ENCODE data around the gene GABRR1.
"Not testable (repeated sequence)": the region's sequence is repeated elsewhere in the genome, so short reads cannot be mapped to it uniquely, and the experiment has no call there.

Gene GABRR1

GRCh38 chr6:89217299-89217910, at the start of gene GABRR1:
Gene GABRR1, minus strand, starts transcription at chr6:89217358. Its CDS starts 36 bp downstream, at chr6:89217322.
- DNase-seq = no peak

GRCh38 chr6:89264296-89264695, 47.1 kb upstream of the GABRR1 start:
- no peak for DNase-seq

- DNase-seq = no peak
Observed at GRCh38 chr6:89260832-89261231, 43.7 kb upstream of the GABRR1 start.

GRCh38 chr6:89260310-89260709, 43.2 kb upstream of the GABRR1 start:
- DNase-seq = no peak

- no peak for DNase-seq
Observed at GRCh38 chr6:89258912-89259311, 41.8 kb upstream of the GABRR1 start.

- no peak for DNase-seq
Observed at GRCh38 chr6:89257781-89258180, 40.6 kb upstream of the GABRR1 start.

GRCh38 chr6:89257346-89257745, 40.2 kb upstream of the GABRR1 start:
- DNase-seq = no peak

- no peak for DNase-seq
Observed at GRCh38 chr6:89255417-89255816, 38.3 kb upstream of the GABRR1 start.

GRCh38 chr6:89254569-89254968, 37.4 kb upstream of the GABRR1 start:
- no peak for DNase-seq

- DNase-seq = no peak
Observed at GRCh38 chr6:89252907-89253306, 35.7 kb upstream of the GABRR1 start.

- no peak for DNase-seq
Observed at GRCh38 chr6:89251976-89252375, 34.8 kb upstream of the GABRR1 start.

- DNase-seq = no peak
Observed at GRCh38 chr6:89251170-89251569, 34.0 kb upstream of the GABRR1 start.

- no peak for DNase-seq
Observed at GRCh38 chr6:89250239-89250638, 33.1 kb upstream of the GABRR1 start.

GRCh38 chr6:89244241-89244985, 27.3 kb upstream of the GABRR1 start:
- no peak for DNase-seq

- no peak for DNase-seq
Observed at GRCh38 chr6:89243331-89243629, 26.1 kb upstream of the GABRR1 start.

- no peak for DNase-seq
Observed at GRCh38 chr6:89242574-89243330, 25.6 kb upstream of the GABRR1 start.

- DNase-seq = no peak
Observed at GRCh38 chr6:89239338-89239737, 22.2 kb upstream of the GABRR1 start.

- no peak for DNase-seq
Observed at GRCh38 chr6:89237158-89237557, 20.0 kb upstream of the GABRR1 start.

- DNase-seq = not testable (repeated sequence)
Observed at GRCh38 chr6:89233605-89234004, 16.4 kb upstream of the GABRR1 start.

GRCh38 chr6:89222712-89223039, 5.5 kb upstream of the GABRR1 start:
- no peak for DNase-seq

GRCh38 chr6:89221971-89222711, 5.0 kb upstream of the GABRR1 start:
- no peak for DNase-seq

GRCh38 chr6:89221129-89221528, 4.0 kb upstream of the GABRR1 start:
- no peak for DNase-seq

GRCh38 chr6:89216411-89216810, 747 bp downstream of the GABRR1 start:
- DNase-seq = no peak

- no peak for DNase-seq
Observed at GRCh38 chr6:89215391-89215790, 1.8 kb downstream of the GABRR1 start.

Measured in activated CD8-positive, alpha-beta memory T cell treated with anti-CD3 and anti-CD28 coated beads, Interleukin-2, amount 50 U/mL, for 48 hours (primary cell).